GM12878 (cell line): ENCODE measurements around the gene ART4. TPM values are rescaled to one million over a fixed set of nuclear protein-coding genes. Genes with fewer than 3 reads are reported as not detected.

Experiments
- ATAC-seq: fragments of 200-7000 bp; cut with Tn5 transposase; 3 replicates; pipeline ENCODE4 v1.9.1; 2020; ENCODE audit warnings: mild to moderate bottlenecking, moderate library complexity
- BruUV-seq: library from RNA; stranded (reverse); fragments of 400-500 nt; replicated peaks from 2 replicates; lab custom pipeline; 2021; lab: Mats Ljungman, UMichigan
- CTCF ChIA-PET: fragments of 300-600 bp; sonication (Branson Sonifier 250); formaldehyde crosslinking; extraction: SDS; loops from one replicate; lab custom pipeline; 2021; ENCODE audit warnings: inconsistent platforms; lab: Yijun Ruan, JAX
- POLR2A ChIA-PET: fragments of 350-600 bp; formaldehyde crosslinking; extraction: SDS; loops from one replicate; lab custom pipeline; 2021; ENCODE audit warnings: inconsistent platforms; lab: Charles Lee
- RAD21 ChIA-PET: fragments of 300-600 bp; sonication (Branson Sonifier 250); formaldehyde crosslinking; loops from one replicate; lab custom pipeline; 2023; ENCODE audit warnings: antibody characterized with exemption; ENCODE audit not compliant: unreplicated experiment; lab: Charles Lee
- SMC1A ChIA-PET: fragments of 300-600 bp; sonication (Branson Sonifier 250); formaldehyde crosslinking; loops from one replicate; lab custom pipeline; 2023; ENCODE audit not compliant: unreplicated experiment, uncharacterized antibody; lab: Charles Lee
- DNase-seq: peaks from one replicate; pipeline ENCODE4 v3.0.0-alpha.2; 2011; ENCODE audit warnings: low read depth, low spot score
- FAIRE-seq: peaks from 3 replicates; lab custom pipeline; 2011; peaks lifted over from hg19 to GRCh38; lab: Jason Lieb, UNC
- H2AFZ ChIP-seq: 2 replicates; pipeline ENCODE4 v1.6.0; 2011; ENCODE audit warnings: low read depth, low read length, control low read depth; ENCODE audit not compliant: control insufficient read depth
- H3K27ac ChIP-seq: 2 replicates; pipeline ENCODE4 v1.5.1; 2011; ENCODE audit warnings: control low read depth; ENCODE audit not compliant: control insufficient read depth, insufficient read depth
- H3K27me3 ChIP-seq, 2 experiments: replicated peaks in 1 of 2; 2 replicates each; pipeline versions ENCODE4 v1.6.0 to v1.6.1; 2011; ENCODE audit warnings: low read length in 1 of 2; ENCODE audit not compliant: control insufficient read depth in 2 of 2, insufficient read depth in 2 of 2
- H3K36me3 ChIP-seq, 2 experiments: 2 replicates each; pipeline ENCODE4 v1.5.1; 2011; ENCODE audit warnings: low read length in 1 of 2; ENCODE audit not compliant: control insufficient read depth in 2 of 2, insufficient read depth in 2 of 2
- H3K4me1 ChIP-seq: 2 replicates; pipeline ENCODE4 v1.6.1; 2011; ENCODE audit warnings: mild to moderate bottlenecking, low read length, moderate library complexity, mixed read lengths; ENCODE audit not compliant: control insufficient read depth, insufficient read depth
- H3K4me2 ChIP-seq: 2 replicates; pipeline ENCODE4 v1.6.0; 2011; ENCODE audit warnings: control low read depth; ENCODE audit not compliant: control insufficient read depth, insufficient read depth
- H3K4me3 ChIP-seq: fragments of 200-600 bp; sonication (generic); 2 replicates; pipeline ENCODE4 v1.5.1; 2016
- H3K79me2 ChIP-seq: 2 replicates; pipeline ENCODE4 v1.6.0; 2011; ENCODE audit warnings: low read length; ENCODE audit not compliant: control insufficient read depth, insufficient read depth
- H3K9ac ChIP-seq: 2 replicates; pipeline ENCODE4 v1.8.0; 2011; ENCODE audit warnings: low read length, control low read depth, mixed read lengths; ENCODE audit not compliant: control insufficient read depth, insufficient read depth
- H3K9me3 ChIP-seq: replicated peaks from 3 replicates; pipeline ENCODE4 v1.5.1; 2011; ENCODE audit warnings: mild to moderate bottlenecking, low read length; ENCODE audit not compliant: control insufficient read depth, insufficient read depth
- H4K20me1 ChIP-seq: 2 replicates; pipeline ENCODE4 v1.6.0; 2011; ENCODE audit not compliant: control insufficient read depth, insufficient read depth
- ATF3 ChIP-seq: IDR thresholded peaks from 2 replicates; pipeline ENCODE4 v1.6.1; 2011; ENCODE audit warnings: low read depth, mild to moderate bottlenecking, low read length, moderate library complexity, borderline replicate concordance; ENCODE audit errors: extremely low read depth
- CHD1 ChIP-seq: IDR thresholded peaks from 2 replicates; pipeline ENCODE4 v1.6.1; 2012; ENCODE audit warnings: low read depth, low read length, improper control_type of control experiment
- CHD2 ChIP-seq: IDR thresholded peaks from 2 replicates; pipeline ENCODE4 v1.6.1; 2011; ENCODE audit warnings: low read depth, low read length, improper control_type of control experiment, borderline replicate concordance
- E4F1 ChIP-seq: fragments of 450-650 bp; IDR thresholded peaks from 2 replicates; pipeline ENCODE4 v1.6.1; 2018; ENCODE audit warnings: borderline replicate concordance, mild to moderate bottlenecking; ENCODE audit not compliant: partially characterized antibody
- SREBF1 ChIP-seq: IDR thresholded peaks from 2 replicates; pipeline ENCODE4 v1.6.1; 2012; ENCODE audit warnings: mild to moderate bottlenecking, low read length
- STAT1 ChIP-seq: fragments of 450-650 bp; conservative IDR thresholded peaks from 2 replicates; pipeline ENCODE4 v1.6.1; 2014; ENCODE audit warnings: antibody characterized with exemption, mild to moderate bottlenecking
- SUZ12 ChIP-seq: fragments of 200-600 bp; sonication (generic); IDR thresholded peaks from one replicate; pipeline ENCODE4 v1.6.1; 2018; ENCODE audit warnings: antibody characterized with exemption, mild to moderate bottlenecking; ENCODE audit not compliant: unreplicated experiment
- USF1 ChIP-seq: IDR thresholded peaks from 2 replicates; pipeline ENCODE4 v1.6.1; 2011; ENCODE audit warnings: borderline replicate concordance, low read depth, mild to moderate bottlenecking, moderate library complexity, mixed read lengths, low read length; ENCODE audit not compliant: insufficient read depth; ENCODE audit errors: extremely low read length
- USF2 ChIP-seq: IDR thresholded peaks from 2 replicates; pipeline ENCODE4 v1.6.1; 2011; ENCODE audit warnings: low read depth, low read length, improper control_type of control experiment, borderline replicate concordance
- ZBTB33 ChIP-seq: fragments of 450-650 bp; IDR thresholded peaks from 2 replicates; pipeline ENCODE4 v1.6.1; 2017; ENCODE audit warnings: mild to moderate bottlenecking
- ZNF207 ChIP-seq: fragments of 450-650 bp; IDR thresholded peaks from 2 replicates; pipeline ENCODE4 v1.6.1; 2014; ENCODE audit warnings: antibody characterized with exemption, mild to moderate bottlenecking, borderline replicate concordance
- ZNF384 ChIP-seq: IDR thresholded peaks from 2 replicates; pipeline ENCODE4 v1.6.1; 2012; ENCODE audit warnings: low read depth, mild to moderate bottlenecking, low read length, improper control_type of control experiment, borderline replicate concordance
- ZNF687 ChIP-seq: fragments of 450-650 bp; IDR thresholded peaks from 2 replicates; pipeline ENCODE4 v1.6.1; 2017; ENCODE audit warnings: mild to moderate bottlenecking, moderate library complexity
- WGBS: methylation state at CpG from one replicate; pipeline ENCODE4 v1.1.6; 2016; ENCODE audit warnings: low lambda C conversion rate; ENCODE audit not compliant: insufficient replicate concordance, insufficient coverage; ENCODE audit errors: missing lambda C conversion rate; 5-methylcytosine and 5-hydroxymethylcytosine counted together
- in situ Hi-C: fragments of 300-500 bp; cut with MboI; formaldehyde crosslinking; loops from 9 replicates; pipeline ENCODE4 v1.14.3; 2018; ENCODE audit warnings: mixed read lengths
- intact Hi-C: fragments of 100-400 bp; cut with micrococcal nuclease; formaldehyde crosslinking; loops from one replicate; pipeline ENCODE4 v1.14.2; 2022; ENCODE audit not compliant: unreplicated experiment
- polyA plus RNA-seq, 11 experiments: library from polyadenylated mRNA; depleted of rRNA in 4 of 11; unstranded in 6 of 11; stranded (reverse) in 5 of 11; fragments of >200 nt; fragmentation: Nextera tagmentation in 4 of 11; fragmentation: Illumina TruSeq in 1 of 11; extraction: Ambion mirVana in 4 of 11; extraction: Trizol in 1 of 11; gene quantifications; 1 replicate in 1 of 11; 2 replicates in 10 of 11; pipeline versions ENCODE4 v1.2.1 to v1.2.3, GENCODE V29; 2011 to 2016; ENCODE audit warnings: inconsistent platforms in 2 of 11, missing spikeins in 2 of 11, low read depth in 1 of 11
- total RNA-seq, 4 experiments: library from RNA; depleted of rRNA in 3 of 4; stranded (reverse); fragments of >200 nt in 3 of 4; fragmentation: Illumina TruSeq in 1 of 4; extraction: Trizol in 1 of 4; gene quantifications; 2 replicates each; pipeline versions ENCODE4 v1.2.1 to v1.2.3, GENCODE V29; 2013 to 2021

Gene ART4
- total and polyA plus RNA-seq, 10 of the 15 experiments (the other 5 are each of a cell fraction or from before 2014, with no cell fraction given): 0.02 TPM; not detected in 9

- in situ Hi-C loops: no loop called here
- no peaks in the 10 kb centered on the region for H3K9me3 ChIP-seq
- no peaks in the 10 kb centered on the region for H4K20me1 ChIP-seq
- no peaks in the 10 kb centered on the region for H3K4me1 ChIP-seq
- ChIA-PET RAD21 (no interaction called here), POLR2A (no interaction called here), SMC1A (interaction anchor here (1.1 to 1.4 kb wide), 2 partner anchors 10 to 55 kb away, joined by 3 read pairs; no protein-coding TSS in a partner anchor), CTCF (no interaction called here)
- H3K79me2 ChIP-seq: no peaks in the 10 kb centered on the region
- WGBS: 94% methylated on average over 1 of the region's 1 CpG
- BruUV-seq: no TSS peak
- H3K36me3 ChIP-seq: no peaks in the 10 kb centered on the region
- no peak for FAIRE-seq
- H3K27ac ChIP-seq: no peak overlapping the region
- H3K4me2 ChIP-seq: no peak overlapping the region
- ATAC-seq: no peak
- H3K4me3 ChIP-seq: no peak overlapping the region
- no peaks in the 10 kb centered on the region; a peak in 2 of 4 replicates for H3K27me3 ChIP-seq
- no peak for DNase-seq
- intact Hi-C loops: no loop called here
- H2AFZ ChIP-seq: no peak overlapping the region
- H3K9ac ChIP-seq: no peak overlapping the region
- no peak for TF ChIP-seq E4F1
- TF ChIP-seq SREBF1: no peak
- TF ChIP-seq CHD1: no peak
- no peak for TF ChIP-seq USF2
- TF ChIP-seq ATF3: no peak
- TF ChIP-seq STAT1: no peak
- TF ChIP-seq ZNF384: no peak
- no peak for TF ChIP-seq ZNF687
- no peak for TF ChIP-seq ZNF207
- TF ChIP-seq CHD2: no peak
- no peak for TF ChIP-seq USF1
- TF ChIP-seq SUZ12: no peak
- TF ChIP-seq ZBTB33: no peak
These were observed 4.1 kb downstream of the ART4 start for GRCh38 chr12:14839262-14839661.
